Mucosa of descending colon (tissue), 3 donors: ENCODE measurements around the gene DMWD. TPM values are rescaled to one million over a fixed set of nuclear protein-coding genes. Genes with fewer than 3 reads are reported as not detected.

Source experiments
- ATAC-seq: fragments of 200-7000 bp; cut with Tn5 transposase; one replicate; pipeline ENCODE4 v1.9.1; 2020; ENCODE audit warnings: mild to moderate bottlenecking, moderate library complexity
- DNase-seq, 3 donors: peaks; one replicate each; pipeline ENCODE4 v3.0.0-alpha.2; 2020
- H3K36me3 ChIP-seq: fragments of 200-600 bp; one replicate; pipeline ENCODE4 v1.8.0; 2021; ENCODE audit warnings: low read depth, mild to moderate bottlenecking
- H3K4me1 ChIP-seq: fragments of 200-600 bp; one replicate; pipeline ENCODE4 v1.8.0; 2021; ENCODE audit warnings: low read depth, mild to moderate bottlenecking
- H3K4me3 ChIP-seq: fragments of 200-600 bp; one replicate; pipeline ENCODE4 v1.8.0; 2021; ENCODE audit warnings: mild to moderate bottlenecking
- H3K9me3 ChIP-seq: fragments of 200-600 bp; one replicate; pipeline ENCODE4 v1.8.0; 2021; ENCODE audit warnings: mild to moderate bottlenecking
- intact Hi-C, 2 donors: fragments of 100-400 bp; cut with DNase I in 1 of 2; cut with micrococcal nuclease in 1 of 2; formaldehyde crosslinking; loops; one replicate each; pipeline versions ENCODE4 v1.11.0 to v1.11.1; 2022; cut with DNase I, micrococcal nuclease
- total RNA-seq, 3 donors: library from RNA; stranded (reverse); fragmentation: NEBNext Ultra II Directional in 2 of 3; extraction: Animal tissue kit (Norgen Biotek cat#: 25700) in 2 of 3; gene quantifications; one replicate each; pipeline versions ENCODE4 v1.2.1 to v1.2.4, GENCODE V29; 2021 to 2023
- TF ChIP-seq, protein P1 (sequence below): fragments of 200-600 bp; IDR thresholded peaks from one replicate; pipeline ENCODE4 v1.8.0; 2022; ENCODE audit warnings: antibody characterized with exemption, mild to moderate bottlenecking
- donor health status: DM: no; HTN: no; CAD: no; lungs with moderate emphysema.
- donor health status: DM: no; HTN: no; CAD: no.
- donor health status: DM: no; HTN: yes; CAD: no.

Gene DMWD
- total RNA-seq, 3 donors from 2014 or later, result 33.2 to 67.1 (median 43.7) TPM

DNA sequence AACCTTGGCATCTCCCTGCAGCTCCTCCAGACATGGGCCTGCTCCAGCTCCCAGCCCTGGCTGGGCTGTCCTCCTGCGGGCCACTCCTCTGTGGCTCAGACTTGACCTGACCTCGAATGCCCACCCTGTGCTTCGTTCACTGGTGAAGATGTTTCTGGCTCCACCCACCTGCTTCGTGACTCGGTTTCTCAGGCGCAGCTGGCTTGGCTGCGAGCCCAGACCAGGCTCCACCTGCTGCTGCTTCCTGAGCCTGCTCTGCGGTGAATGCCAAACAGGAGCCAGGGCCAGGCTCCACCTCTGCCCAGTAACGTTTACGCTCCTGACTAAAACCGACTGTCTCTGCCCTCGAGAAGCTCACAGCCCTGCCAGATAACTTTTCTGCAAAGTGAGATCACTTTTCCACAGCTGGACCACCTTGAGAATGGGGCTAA lies 31.4 kb upstream of the DMWD start:
- Histone ChIP-seq H3K36me3 (no peaks in the 10 kb centered on the region), H3K9me3 (no peaks in the 10 kb centered on the region), H3K4me1 (no peaks in the 10 kb centered on the region), H3K4me3 (no peak overlapping the region)
- TF ChIP-seq, protein P1, sequence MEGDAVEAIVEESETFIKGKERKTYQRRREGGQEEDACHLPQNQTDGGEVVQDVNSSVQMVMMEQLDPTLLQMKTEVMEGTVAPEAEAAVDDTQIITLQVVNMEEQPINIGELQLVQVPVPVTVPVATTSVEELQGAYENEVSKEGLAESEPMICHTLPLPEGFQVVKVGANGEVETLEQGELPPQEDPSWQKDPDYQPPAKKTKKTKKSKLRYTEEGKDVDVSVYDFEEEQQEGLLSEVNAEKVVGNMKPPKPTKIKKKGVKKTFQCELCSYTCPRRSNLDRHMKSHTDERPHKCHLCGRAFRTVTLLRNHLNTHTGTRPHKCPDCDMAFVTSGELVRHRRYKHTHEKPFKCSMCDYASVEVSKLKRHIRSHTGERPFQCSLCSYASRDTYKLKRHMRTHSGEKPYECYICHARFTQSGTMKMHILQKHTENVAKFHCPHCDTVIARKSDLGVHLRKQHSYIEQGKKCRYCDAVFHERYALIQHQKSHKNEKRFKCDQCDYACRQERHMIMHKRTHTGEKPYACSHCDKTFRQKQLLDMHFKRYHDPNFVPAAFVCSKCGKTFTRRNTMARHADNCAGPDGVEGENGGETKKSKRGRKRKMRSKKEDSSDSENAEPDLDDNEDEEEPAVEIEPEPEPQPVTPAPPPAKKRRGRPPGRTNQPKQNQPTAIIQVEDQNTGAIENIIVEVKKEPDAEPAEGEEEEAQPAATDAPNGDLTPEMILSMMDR, result no peak
- ATAC-seq, result peak; percentile 53
- intact Hi-C loops, result no loop called here
- DNase-seq, result peak in 2 of 3 donors; percentile 45 to 63

DNA sequence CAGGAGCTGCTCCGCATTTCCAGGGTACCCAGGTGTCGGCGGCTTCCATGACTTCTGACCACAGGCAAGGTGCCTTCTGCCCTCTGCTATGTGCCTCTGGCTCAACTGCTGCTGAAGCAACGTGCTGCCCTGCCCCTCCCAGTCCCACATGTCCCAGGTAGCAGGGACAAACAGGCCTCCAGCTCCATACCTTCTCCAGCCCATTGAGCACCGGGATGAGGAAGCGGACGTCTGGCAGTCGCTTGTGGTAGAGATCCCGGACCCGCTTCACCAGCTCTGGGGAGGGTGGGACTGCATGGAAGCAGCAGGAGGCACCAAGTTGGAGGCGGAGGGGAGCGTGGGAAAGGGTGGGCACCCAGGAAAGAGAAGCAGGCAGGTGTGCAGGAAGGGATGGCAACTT lies 30.5 kb upstream of the DMWD start:
- Histone ChIP-seq H3K9me3 (no peaks in the 10 kb centered on the region), H3K4me1 (no peaks in the 10 kb centered on the region), H3K4me3 (no peak overlapping the region), H3K36me3 (no peaks in the 10 kb centered on the region)
- DNase-seq, result no peak
- intact Hi-C loops, result no loop called here
- TF ChIP-seq, protein P1, result no peak
- ATAC-seq, result no peak

DNA sequence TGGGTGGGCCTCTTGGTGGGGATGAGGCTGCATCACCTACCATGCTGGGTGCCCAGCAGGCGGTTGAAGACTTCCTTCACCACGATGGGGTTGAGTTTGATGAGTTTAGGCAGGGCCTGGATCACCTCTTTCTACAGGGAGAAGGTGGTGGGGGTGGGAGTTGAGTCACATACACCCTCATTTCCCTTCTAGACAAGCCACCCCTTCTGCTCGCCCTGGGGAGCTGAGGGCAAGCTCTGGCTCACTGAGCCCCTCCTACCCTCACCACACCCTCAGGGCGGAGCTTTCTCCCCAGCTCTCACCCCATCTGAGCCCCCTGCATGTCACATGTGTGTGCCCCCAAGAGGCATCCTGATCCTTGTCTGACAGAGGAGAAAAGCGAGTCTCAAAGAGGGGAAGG lies 30.1 kb upstream of the DMWD start:
- TF ChIP-seq, protein P1, result no peak
- intact Hi-C loops, result no loop called here
- ATAC-seq, result no peak

DNA sequence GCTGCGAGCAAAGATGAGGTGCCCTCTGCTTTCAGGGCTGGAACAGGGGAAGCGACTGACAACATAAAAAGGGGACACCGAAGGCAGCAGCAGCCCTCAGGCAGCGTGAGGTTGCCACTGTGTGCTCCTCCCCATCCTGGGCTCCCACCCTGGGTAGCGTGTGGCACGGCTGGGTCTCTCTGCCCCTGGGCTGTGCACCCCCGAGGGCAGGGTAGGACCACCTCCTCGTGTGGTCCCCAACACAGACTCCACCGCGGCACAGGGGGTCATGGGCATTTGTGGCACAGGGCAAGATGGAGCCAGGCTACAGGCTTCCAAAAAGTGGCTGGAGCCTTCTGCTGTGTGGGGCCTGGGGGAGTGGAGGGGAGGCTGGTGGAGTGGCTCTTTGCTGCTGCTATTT lies 28.9 kb upstream of the DMWD start:
- TF ChIP-seq, protein P1, result no peak
- DNase-seq (no peak), ATAC-seq (no peak)
- H3K4me3 ChIP-seq, result no peak overlapping the region
- no peaks in the 10 kb centered on the region for H3K36me3 ChIP-seq
- H3K9me3 ChIP-seq, result no peaks in the 10 kb centered on the region
- peaks cover 3% of the 10 kb centered on the region for H3K4me1 ChIP-seq
- intact Hi-C loops, result no loop called here

More for the DNA sequence above, 30.1 kb upstream of the DMWD start:
- Histone ChIP-seq H3K4me1 (no peaks in the 10 kb centered on the region), H3K9me3 (no peaks in the 10 kb centered on the region), H3K36me3 (no peaks in the 10 kb centered on the region), H3K4me3 (no peak overlapping the region)
- DNase-seq, result no peak

DNA sequence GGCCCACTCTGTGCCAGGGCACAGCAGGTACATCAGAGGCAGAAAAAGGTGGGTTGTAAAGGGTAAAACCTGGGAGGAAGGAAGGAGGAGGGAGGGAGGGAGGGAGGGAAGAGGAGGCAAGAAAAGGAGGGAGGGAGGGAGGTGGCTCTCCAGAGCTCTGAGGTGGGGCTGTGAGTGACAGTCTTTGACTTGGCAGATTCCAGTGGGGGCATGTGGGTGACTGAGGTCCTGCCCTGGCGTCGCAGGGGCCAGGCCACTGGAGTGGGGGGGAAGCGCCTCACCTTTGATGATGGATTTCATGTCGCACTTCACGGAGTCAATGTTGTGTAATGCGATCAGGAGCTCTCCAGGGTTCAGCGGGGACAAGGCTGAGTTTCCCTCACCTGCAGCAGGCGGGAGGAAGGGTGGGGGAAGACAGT lies 28.5 kb upstream of the DMWD start:
- intact Hi-C loops, result no loop called here
- H3K9me3 ChIP-seq, result no peaks in the 10 kb centered on the region
- no peak for DNase-seq
- peaks cover 3% of the 10 kb centered on the region for H3K4me1 ChIP-seq
- H3K36me3 ChIP-seq, result no peaks in the 10 kb centered on the region
- TF ChIP-seq, protein P1, result no peak
- H3K4me3 ChIP-seq, result no peak overlapping the region
- ATAC-seq, result no peak
